Nephron progenitor cell (in vitro differentiated cells): ENCODE measurements around the gene COL8A1.

Source experiments
- DNase-seq: peaks from one replicate; pipeline ENCODE4 v3.0.0; 2021
- H3K27ac Mint-ChIP-seq: 2 replicates; pipeline ENCODE4 v1.8.0; 2021; ENCODE audit warnings: mild to moderate bottlenecking, moderate library complexity, mixed read lengths
- H3K27me3 Mint-ChIP-seq: 2 replicates; pipeline ENCODE4 v1.8.0; 2021; ENCODE audit warnings: mild to moderate bottlenecking, low read depth, mixed read lengths; ENCODE audit not compliant: poor library complexity
- H3K36me3 Mint-ChIP-seq: 2 replicates; pipeline ENCODE4 v1.8.0; 2021; ENCODE audit warnings: low read depth, mixed read lengths
- H3K4me1 Mint-ChIP-seq: 2 replicates; pipeline ENCODE4 v1.8.0; 2021; ENCODE audit warnings: mixed read lengths
- H3K4me3 Mint-ChIP-seq: 2 replicates; pipeline ENCODE4 v1.8.0; 2021; ENCODE audit warnings: mild to moderate bottlenecking, moderate library complexity, mixed read lengths
- H3K9me3 Mint-ChIP-seq: 2 replicates; pipeline ENCODE4 v1.8.0; 2021; ENCODE audit warnings: mild to moderate bottlenecking, moderate library complexity, mixed read lengths
- TF ChIP-seq, protein P1 (sequence below): fragments of 200-600 bp; sonication (generic); IDR thresholded peaks from 2 replicates; pipeline ENCODE4 v1.5.0; 2021; ENCODE audit warnings: antibody characterized with exemption

COL8A1 gene

DNA sequence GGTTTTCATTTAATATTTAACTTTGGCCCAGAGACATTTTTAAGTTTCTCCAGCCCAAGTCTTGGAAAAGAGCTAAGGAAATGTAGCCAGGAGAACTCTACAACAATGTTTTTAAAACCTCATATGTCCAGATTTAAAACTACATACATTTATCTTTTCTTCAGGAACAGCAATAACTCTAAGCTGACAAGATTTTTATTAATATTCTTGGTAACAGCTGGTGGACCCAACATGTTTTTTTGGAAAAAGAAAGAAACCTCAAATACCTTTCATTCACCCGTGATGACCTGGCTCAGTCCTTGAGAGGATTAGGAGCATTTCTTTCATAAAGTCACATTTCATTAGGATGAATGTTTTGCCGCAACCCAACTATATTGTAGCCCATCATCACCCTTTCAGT lies 128.9 kb downstream of the COL8A1 start:
- DNase-seq, result no peak
- H3K4me1 Mint-ChIP-seq, result no peaks in the 10 kb centered on the region
- H3K9me3 Mint-ChIP-seq, result no peaks in the 10 kb centered on the region
- no peaks in the 10 kb centered on the region for H3K36me3 Mint-ChIP-seq
- H3K27ac Mint-ChIP-seq, result no peak overlapping the region
- H3K27me3 Mint-ChIP-seq, result no peaks in the 10 kb centered on the region
- no peak overlapping the region for H3K4me3 Mint-ChIP-seq
- TF ChIP-seq, protein P1, sequence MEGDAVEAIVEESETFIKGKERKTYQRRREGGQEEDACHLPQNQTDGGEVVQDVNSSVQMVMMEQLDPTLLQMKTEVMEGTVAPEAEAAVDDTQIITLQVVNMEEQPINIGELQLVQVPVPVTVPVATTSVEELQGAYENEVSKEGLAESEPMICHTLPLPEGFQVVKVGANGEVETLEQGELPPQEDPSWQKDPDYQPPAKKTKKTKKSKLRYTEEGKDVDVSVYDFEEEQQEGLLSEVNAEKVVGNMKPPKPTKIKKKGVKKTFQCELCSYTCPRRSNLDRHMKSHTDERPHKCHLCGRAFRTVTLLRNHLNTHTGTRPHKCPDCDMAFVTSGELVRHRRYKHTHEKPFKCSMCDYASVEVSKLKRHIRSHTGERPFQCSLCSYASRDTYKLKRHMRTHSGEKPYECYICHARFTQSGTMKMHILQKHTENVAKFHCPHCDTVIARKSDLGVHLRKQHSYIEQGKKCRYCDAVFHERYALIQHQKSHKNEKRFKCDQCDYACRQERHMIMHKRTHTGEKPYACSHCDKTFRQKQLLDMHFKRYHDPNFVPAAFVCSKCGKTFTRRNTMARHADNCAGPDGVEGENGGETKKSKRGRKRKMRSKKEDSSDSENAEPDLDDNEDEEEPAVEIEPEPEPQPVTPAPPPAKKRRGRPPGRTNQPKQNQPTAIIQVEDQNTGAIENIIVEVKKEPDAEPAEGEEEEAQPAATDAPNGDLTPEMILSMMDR, result no peak

DNA sequence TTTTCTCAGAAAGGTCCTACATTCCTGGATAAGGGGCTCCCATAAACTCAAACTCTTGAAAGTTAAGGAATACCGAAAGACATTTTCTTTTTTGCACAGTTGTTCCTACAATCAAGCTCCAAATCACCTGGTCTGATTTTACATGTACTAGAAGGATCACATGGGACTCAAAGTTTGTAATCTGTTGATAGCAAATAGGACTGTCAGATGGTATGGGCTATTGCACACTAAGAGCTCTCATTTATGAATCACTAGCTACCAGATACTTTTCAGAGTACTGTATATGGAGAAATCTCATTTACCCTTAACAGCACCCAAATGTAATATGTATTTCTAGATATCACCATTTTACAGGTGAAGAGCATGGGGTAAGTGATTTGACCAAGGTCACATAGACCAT lies 129.7 kb downstream of the COL8A1 start:
- Mint-ChIP-seq H3K4me3 (no peak overlapping the region), H3K36me3 (no peaks in the 10 kb centered on the region), H3K4me1 (no peaks in the 10 kb centered on the region), H3K9me3 (no peaks in the 10 kb centered on the region), H3K27me3 (no peaks in the 10 kb centered on the region), H3K27ac (no peak overlapping the region)
- DNase-seq, result no peak
- TF ChIP-seq, protein P1, result no peak

- Mint-ChIP-seq H3K4me1 (no peaks in the 10 kb centered on the region), H3K9me3 (no peaks in the 10 kb centered on the region), H3K27ac (no peak overlapping the region), H3K36me3 (no peaks in the 10 kb centered on the region), H3K27me3 (no peaks in the 10 kb centered on the region), H3K4me3 (no peak overlapping the region)
- DNase-seq, result no peak
- TF ChIP-seq, protein P1, result no peak
Observed at GRCh38 chr3:99768808-99769501, 130.6 kb downstream of the COL8A1 start.

- no peak for DNase-seq
- Mint-ChIP-seq H3K4me1 (peaks cover 12% of the 10 kb centered on the region), H3K4me3 (no peak overlapping the region), H3K36me3 (no peaks in the 10 kb centered on the region), H3K27me3 (peaks cover 3% of the 10 kb centered on the region), H3K9me3 (no peaks in the 10 kb centered on the region), H3K27ac (no peak overlapping the region)
- TF ChIP-seq, protein P1, result no peak
Observed at GRCh38 chr3:99772171-99772570, 133.8 kb downstream of the COL8A1 start.

DNA sequence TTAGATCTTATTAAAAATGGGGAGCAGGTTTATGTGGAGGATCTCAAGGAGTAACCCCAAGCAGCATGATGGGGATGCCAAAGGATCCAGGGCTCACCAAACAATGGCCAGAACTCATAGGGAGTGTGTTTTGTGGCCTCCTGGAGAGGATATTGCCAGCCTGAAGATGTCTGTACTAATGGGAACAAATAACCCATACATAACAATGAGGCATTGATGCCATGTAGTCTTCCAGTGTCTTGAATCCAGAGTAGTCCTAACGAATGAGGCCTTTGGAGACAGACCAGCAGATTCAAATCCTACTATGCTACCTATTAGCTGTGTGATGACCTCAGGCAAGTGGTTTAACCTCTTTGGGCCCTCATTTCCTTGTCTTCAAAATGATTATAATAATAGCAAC lies 134.3 kb downstream of the COL8A1 start:
- Mint-ChIP-seq H3K36me3 (no peaks in the 10 kb centered on the region), H3K4me1 (peaks cover 17% of the 10 kb centered on the region), H3K4me3 (no peak overlapping the region), H3K27me3 (peaks cover 3% of the 10 kb centered on the region), H3K27ac (no peak overlapping the region), H3K9me3 (no peaks in the 10 kb centered on the region)
- DNase-seq, result no peak
- TF ChIP-seq, protein P1, result no peak

- Mint-ChIP-seq H3K27me3 (peaks cover 3% of the 10 kb centered on the region), H3K4me3 (no peak overlapping the region), H3K27ac (no peak overlapping the region), H3K4me1 (peaks cover 29% of the 10 kb centered on the region), H3K36me3 (no peaks in the 10 kb centered on the region), H3K9me3 (no peaks in the 10 kb centered on the region)
- no peak for DNase-seq
- TF ChIP-seq, protein P1, result no peak
Observed at GRCh38 chr3:99774467-99774866, 136.1 kb downstream of the COL8A1 start.
